Measurements from ENCODE around the gene CENATAC.

Gene CENATAC

DNA sequence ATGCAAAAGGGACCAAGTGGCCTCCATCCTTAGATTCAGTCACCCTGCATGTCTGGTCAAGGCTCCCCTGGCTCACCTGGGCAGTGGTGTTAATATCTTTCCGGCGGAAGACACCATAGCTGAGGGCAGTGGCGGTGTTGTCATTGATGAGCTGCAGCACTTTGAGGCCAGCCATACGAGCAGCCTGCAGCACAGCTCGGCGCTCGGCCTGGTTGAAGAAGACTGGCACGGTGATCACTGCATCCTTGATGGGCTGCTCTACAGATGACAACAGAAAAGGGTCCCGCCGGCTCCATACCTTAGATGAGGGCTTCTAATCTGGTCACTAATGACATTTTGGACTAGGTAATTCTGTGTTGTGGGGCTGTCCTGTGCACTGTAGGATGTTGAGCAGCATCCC lies 56.5 kb downstream of the CENATAC start:
- TF ChIP-seq POLR2AphosphoS5 (IDR thresholded peaks at IDR 0.05; ENCODE audit: low read depth, low read length) (no peak), TAF1 (IDR thresholded peaks at IDR 0.05; ENCODE audit: borderline replicate concordance, insufficient read depth, low read length) (no peak)

DNA sequence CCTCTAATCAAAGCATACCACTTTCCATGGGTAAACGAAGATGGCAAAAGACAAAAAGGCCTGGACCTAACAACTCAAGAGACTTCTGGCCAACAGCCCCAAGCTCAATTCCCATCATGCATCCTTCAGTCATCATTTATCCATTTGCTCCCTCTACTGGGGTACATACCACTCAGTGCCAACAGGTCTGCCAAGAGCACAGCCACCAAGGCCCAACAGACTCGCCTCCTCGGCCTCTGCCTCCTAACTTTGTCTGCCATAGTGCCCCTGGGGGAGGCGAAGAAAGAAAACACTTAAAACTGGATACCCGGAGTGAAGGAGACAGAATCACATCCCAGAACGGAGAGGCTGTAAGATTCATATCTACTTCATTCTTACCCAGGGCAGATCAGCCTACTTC lies 58.0 kb downstream of the CENATAC start:
- TF ChIP-seq, protein P1, sequence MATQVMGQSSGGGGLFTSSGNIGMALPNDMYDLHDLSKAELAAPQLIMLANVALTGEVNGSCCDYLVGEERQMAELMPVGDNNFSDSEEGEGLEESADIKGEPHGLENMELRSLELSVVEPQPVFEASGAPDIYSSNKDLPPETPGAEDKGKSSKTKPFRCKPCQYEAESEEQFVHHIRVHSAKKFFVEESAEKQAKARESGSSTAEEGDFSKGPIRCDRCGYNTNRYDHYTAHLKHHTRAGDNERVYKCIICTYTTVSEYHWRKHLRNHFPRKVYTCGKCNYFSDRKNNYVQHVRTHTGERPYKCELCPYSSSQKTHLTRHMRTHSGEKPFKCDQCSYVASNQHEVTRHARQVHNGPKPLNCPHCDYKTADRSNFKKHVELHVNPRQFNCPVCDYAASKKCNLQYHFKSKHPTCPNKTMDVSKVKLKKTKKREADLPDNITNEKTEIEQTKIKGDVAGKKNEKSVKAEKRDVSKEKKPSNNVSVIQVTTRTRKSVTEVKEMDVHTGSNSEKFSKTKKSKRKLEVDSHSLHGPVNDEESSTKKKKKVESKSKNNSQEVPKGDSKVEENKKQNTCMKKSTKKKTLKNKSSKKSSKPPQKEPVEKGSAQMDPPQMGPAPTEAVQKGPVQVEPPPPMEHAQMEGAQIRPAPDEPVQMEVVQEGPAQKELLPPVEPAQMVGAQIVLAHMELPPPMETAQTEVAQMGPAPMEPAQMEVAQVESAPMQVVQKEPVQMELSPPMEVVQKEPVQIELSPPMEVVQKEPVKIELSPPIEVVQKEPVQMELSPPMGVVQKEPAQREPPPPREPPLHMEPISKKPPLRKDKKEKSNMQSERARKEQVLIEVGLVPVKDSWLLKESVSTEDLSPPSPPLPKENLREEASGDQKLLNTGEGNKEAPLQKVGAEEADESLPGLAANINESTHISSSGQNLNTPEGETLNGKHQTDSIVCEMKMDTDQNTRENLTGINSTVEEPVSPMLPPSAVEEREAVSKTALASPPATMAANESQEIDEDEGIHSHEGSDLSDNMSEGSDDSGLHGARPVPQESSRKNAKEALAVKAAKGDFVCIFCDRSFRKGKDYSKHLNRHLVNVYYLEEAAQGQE (IDR thresholded peaks at IDR 0.05; ENCODE audit: insufficient read depth in 1 of 2, low read depth in 2 of 2, low read length in 2 of 2): no peak

DNA sequence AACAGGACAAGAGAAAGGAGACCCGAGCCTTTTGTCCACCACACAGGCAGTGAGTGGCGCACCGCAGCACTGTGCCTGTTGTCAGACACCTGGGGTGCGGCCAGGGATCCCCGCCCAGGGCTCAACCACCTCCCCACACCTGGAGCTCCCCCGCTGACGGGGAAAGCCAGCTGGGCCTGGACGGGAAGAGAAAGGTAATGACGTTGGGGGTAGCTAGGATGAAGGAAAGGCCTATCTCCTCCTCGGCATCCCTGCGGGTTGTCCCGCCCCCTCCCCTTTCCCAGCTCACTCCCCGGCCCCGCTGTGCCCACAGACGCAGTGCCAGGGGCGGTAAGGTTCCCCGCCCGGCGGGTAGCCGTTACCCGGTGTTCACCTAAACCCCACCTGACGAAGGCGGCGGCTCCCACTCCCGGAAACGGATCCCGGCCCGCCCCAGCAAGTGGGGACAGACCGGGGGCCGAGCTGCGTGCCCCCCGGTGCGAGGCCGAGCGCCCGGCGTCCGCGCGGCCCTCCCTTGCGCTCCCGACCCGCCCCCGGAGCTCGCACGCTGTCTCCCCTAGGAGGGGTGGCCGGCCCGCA lies 58.6 kb downstream of the CENATAC start:
- TF ChIP-seq POLR2AphosphoS5 (IDR thresholded peaks at IDR 0.05; ENCODE audit: low read depth, low read length) (no peak), FOXP2 (optimal IDR thresholded peaks at IDR 0.05; ENCODE audit: borderline replicate concordance, extremely low read depth, extremely low read length, insufficient read depth) (no peak), SIN3A (IDR thresholded peaks at IDR 0.05; ENCODE audit: borderline replicate concordance, insufficient read depth, low read length) (no peak), TAF1 (IDR thresholded peaks at IDR 0.05; ENCODE audit: borderline replicate concordance, insufficient read depth, low read length) (no peak)
- TF ChIP-seq, protein P1 (IDR thresholded peaks at IDR 0.05; ENCODE audit: insufficient read depth in 1 of 2, low read depth in 2 of 2, low read length in 2 of 2): no peak

DNA sequence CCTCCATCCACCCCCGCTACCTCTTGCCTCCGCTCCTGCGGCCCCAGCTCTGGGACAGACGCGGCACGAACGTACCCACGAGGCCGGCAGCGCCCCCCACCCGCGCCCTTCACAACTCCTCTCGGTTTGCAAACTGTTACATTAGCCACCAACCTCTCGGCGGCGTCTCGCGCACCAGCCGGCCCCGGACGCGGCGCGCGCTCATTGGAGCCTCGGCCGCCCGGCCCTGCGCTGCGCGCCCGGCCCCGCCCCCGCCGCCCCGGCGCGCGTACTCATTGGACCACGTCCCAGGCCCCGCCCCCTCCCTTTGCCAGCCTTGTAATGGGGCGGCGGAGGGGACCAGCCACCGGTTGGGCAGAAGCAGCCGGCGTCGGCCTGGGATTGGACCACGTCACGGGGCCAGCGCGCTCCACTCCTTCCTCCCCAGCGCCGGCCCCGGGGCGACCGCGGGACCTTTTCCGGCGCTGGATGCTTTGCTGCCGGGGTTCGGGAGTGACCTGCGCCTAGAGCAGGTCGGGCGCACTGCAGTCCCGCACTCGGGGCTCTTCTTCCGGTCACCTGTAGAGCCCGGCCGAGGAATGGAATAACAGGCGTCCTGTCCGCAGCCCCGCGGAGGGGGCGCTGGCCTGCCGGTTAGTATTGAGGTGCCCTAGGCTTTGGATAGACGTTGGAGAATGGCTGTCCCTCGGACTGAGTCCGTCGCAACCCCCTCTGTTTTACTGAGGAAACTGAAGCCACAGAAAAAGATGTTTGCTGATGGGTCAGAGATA lies 59.2 kb downstream of the CENATAC start, which contains the start of gene HYOU1:
Gene HYOU1 (minus strand): TSS at position 206 of the 770 bp plus-strand sequence. CDS start 1,045 bp downstream, outside the sequence.
- peak; percentile 47 for TF ChIP-seq FOXP2 (optimal IDR thresholded peaks at IDR 0.05; ENCODE audit: borderline replicate concordance, extremely low read depth, extremely low read length, insufficient read depth)
- TF ChIP-seq POLR2AphosphoS5 (IDR thresholded peaks at IDR 0.05; ENCODE audit: low read depth, low read length): peak; percentile 74
- TF ChIP-seq SIN3A (IDR thresholded peaks at IDR 0.05; ENCODE audit: borderline replicate concordance, insufficient read depth, low read length): no peak
- peak; percentile 89; the same call in 1 of the 2 replicates for TF ChIP-seq TAF1 (IDR thresholded peaks at IDR 0.05; ENCODE audit: borderline replicate concordance, insufficient read depth, low read length)
- TF ChIP-seq, protein P1 (IDR thresholded peaks at IDR 0.05; ENCODE audit: insufficient read depth in 1 of 2, low read depth in 2 of 2, low read length in 2 of 2): no peak

DNA sequence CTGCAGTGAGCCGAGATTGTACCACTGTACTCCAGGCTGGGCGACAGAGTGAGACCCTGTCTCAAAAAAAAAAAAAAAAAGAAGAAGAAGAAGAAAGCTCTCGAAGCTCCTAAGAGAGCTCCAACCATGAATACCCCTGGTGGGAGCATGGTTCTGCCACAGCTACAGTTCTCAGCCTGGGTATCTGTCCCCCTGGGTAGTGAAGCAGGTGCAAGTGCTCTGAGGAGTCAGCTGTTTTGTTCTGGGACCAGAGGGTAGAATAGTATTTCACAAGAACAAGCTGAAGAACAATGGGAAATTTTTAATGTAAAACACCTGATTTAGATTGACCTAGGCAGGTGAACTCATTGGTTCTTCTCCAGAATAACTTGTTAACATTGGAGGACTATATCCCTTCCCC lies 63.3 kb downstream of the CENATAC start:
- TF ChIP-seq POLR2AphosphoS5 (IDR thresholded peaks at IDR 0.05; ENCODE audit: low read depth, low read length) (no peak), FOXP2 (optimal IDR thresholded peaks at IDR 0.05; ENCODE audit: borderline replicate concordance, extremely low read depth, extremely low read length, insufficient read depth) (no peak), TAF1 (IDR thresholded peaks at IDR 0.05; ENCODE audit: borderline replicate concordance, insufficient read depth, low read length) (no peak), SIN3A (IDR thresholded peaks at IDR 0.05; ENCODE audit: borderline replicate concordance, insufficient read depth, low read length) (no peak)
- TF ChIP-seq, protein P1 (IDR thresholded peaks at IDR 0.05; ENCODE audit: insufficient read depth in 1 of 2, low read depth in 2 of 2, low read length in 2 of 2): no peak

Measured in PFSK-1 (cell line).